Measurements from ENCODE around the gene CFAP141.

DNA sequence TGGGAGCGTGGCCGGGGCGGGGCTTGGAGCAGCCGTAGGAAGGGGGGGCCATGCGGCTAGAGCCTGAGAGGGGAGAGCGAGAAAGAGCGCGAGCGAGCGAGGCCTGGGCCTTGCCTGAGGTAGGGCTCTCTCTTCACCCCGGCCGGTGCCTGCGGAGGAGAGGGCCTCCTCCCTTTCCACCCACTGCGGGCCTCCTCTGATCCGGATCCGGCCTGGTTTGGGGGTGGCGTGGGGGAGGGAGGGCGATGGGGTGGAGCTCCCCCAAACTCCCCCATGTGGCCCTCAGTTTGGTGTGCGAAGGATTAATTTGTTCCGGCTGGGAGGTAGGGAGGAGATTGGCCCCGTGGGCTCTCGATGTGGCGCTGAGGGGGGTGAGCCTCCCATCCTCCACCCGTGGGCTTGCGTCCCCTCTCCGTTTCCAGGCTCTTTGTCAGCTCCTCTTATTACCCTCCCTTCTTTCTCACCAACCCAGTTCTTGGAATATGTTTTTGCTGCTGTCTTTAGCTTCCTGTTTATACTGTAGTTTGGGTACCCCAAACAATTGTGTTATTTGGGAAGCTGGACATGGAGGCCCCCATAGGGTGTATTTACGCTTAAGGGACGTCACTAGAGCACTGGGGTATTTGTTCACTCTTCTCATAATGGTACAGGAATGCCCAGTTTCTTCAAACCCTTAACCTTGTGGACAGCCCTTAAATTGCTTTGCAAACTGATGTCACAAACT lies 15.3 kb upstream of the CFAP141 start:
- TF ChIP-seq CTCF (optimal IDR thresholded peaks at IDR 0.05 in 1 of 3, IDR thresholded peaks at IDR 0.05 in 1 of 3, conservative IDR thresholded peaks at IDR 0.05 in 1 of 3; ENCODE audit: extremely low read depth in 1 of 3, insufficient read depth in 2 of 3, low read length in 3 of 3) (no peak), EZH2 (IDR thresholded peaks at IDR 0.05; ENCODE audit: low read length) (no peak)

Data from keratinocyte (primary cell).